HG03565 (cell line): ENCODE data around the gene PTPRH.
A peak's percentile ranks its signal among the peaks of the same experiment; 100 is the strongest.

Experiments
- ATAC-seq: cut with Tn5 transposase; IDR thresholded peaks from one replicate; pipeline ENCODE4 v1.9.1; 2021; ENCODE audit warnings: mild to moderate bottlenecking, moderate library complexity; ENCODE audit not compliant: unreplicated experiment

PTPRH gene, protein sequence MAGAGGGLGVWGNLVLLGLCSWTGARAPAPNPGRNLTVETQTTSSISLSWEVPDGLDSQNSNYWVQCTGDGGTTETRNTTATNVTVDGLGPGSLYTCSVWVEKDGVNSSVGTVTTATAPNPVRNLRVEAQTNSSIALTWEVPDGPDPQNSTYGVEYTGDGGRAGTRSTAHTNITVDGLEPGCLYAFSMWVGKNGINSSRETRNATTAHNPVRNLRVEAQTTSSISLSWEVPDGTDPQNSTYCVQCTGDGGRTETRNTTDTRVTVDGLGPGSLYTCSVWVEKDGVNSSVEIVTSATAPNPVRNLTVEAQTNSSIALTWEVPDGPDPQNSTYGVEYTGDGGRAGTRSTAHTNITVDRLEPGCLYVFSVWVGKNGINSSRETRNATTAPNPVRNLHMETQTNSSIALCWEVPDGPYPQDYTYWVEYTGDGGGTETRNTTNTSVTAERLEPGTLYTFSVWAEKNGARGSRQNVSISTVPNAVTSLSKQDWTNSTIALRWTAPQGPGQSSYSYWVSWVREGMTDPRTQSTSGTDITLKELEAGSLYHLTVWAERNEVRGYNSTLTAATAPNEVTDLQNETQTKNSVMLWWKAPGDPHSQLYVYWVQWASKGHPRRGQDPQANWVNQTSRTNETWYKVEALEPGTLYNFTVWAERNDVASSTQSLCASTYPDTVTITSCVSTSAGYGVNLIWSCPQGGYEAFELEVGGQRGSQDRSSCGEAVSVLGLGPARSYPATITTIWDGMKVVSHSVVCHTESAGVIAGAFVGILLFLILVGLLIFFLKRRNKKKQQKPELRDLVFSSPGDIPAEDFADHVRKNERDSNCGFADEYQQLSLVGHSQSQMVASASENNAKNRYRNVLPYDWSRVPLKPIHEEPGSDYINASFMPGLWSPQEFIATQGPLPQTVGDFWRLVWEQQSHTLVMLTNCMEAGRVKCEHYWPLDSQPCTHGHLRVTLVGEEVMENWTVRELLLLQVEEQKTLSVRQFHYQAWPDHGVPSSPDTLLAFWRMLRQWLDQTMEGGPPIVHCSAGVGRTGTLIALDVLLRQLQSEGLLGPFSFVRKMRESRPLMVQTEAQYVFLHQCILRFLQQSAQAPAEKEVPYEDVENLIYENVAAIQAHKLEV

DNA sequence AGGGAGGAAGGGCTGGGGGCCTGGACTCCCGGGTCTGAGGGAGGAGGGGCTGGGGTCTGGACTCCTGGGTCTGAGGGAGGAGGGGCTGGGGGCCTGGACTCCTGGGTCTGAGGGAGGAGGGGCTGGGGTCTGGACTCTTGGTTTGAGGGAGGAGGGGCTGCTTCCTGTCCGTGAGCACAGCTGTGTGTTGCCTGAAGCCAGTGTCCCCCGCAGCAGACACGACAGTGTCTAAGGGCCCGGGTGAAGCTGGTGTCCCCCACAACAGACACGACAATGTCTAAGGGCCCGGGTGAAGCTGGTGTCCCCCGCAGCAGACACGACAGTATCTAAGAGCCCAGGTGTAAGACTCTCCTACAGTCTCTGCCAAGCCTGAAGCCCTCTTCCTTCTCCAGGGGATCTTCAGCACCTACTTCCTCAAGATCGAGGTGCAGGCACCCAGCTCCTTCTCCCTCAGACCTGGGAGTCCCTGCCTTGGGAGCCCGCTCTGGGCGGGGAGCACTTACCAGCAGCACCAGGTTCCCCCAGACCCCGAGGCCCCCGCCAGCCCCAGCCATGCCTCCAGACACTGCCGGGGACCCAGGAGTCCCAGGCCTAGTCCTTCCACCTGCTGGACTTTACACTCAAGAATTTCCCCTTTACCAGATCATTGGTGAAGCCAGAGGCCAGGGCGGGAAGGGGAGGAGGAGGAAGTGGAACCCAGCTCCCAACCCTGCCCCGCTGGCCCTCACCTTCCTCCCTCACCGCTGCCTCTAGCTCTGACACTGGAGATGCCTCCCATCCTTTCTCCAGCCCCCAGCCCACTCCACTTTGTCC is at the start of gene PTPRH:
TSS of gene PTPRH (minus strand) at position 622 of the 813 bp plus-strand sequence. CDS start at position 554, 68 bp downstream.
- no peak for ATAC-seq

DNA sequence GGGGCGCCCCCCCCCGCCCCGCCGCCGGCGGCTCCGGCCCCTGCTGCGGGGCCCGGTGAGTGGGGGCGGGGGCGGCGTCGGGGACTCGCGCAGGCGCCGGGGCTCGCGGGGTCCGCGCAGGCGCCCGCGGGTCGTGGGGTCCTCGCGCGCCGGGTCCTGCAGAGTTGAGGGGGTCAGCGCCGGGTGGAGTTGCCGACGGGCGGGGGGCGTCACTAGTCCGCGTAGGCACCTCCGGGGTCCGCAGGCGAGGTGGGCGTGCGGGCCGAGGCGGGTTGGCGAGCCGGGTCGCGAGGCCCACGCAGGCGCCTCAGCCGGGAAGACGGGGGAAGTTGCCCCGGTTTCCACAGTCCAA is 49.2 kb upstream of the PTPRH start:
- ATAC-seq: peak; percentile 0

DNA sequence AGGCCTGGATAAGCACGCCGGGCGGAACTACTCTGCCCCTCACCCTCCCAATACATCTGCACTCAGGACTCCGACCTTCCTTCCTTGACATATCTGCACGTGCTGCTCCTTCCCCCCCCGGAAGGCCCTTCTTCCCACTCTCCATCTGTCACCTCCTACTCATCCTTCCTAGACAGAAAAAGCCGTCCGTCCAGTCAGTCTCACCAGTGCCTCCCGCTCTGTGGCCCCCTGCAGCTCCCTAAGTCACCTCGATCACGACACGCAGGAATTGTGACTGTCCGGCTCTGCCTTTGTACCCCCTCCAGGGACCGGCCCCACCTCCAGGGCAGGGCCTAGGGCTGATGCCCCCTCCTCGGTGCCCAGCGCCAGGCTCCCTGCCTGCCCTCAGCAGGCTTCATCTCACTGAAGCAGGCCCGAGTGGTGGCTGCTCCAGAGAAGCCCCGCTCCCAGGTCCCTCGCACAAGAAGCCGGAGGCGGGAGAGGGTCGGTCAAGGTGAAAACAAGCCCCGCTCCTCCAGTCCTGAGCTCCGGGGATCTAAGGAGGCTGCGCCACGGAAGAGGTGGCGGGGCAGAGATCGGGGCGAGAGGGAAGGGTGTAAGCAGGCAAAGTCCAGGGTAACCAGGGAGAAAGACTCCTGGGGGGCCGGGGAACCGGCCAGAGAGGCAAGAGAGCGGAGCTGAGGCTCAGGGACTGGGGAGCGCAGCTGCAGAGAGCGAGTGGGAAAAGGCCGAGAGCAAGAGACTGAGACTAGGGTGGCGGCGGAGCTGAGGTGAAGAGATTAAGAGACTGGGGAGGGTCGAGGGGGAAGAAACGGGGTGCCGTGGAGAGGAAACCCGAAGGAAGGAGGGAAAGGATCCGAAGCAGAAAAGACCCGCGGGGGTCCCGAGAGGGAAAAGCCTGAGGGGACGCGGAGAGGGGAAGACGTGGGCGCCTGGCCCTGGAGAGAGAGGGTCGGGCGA is 48.4 kb upstream of the PTPRH start:
- no peak for ATAC-seq

DNA sequence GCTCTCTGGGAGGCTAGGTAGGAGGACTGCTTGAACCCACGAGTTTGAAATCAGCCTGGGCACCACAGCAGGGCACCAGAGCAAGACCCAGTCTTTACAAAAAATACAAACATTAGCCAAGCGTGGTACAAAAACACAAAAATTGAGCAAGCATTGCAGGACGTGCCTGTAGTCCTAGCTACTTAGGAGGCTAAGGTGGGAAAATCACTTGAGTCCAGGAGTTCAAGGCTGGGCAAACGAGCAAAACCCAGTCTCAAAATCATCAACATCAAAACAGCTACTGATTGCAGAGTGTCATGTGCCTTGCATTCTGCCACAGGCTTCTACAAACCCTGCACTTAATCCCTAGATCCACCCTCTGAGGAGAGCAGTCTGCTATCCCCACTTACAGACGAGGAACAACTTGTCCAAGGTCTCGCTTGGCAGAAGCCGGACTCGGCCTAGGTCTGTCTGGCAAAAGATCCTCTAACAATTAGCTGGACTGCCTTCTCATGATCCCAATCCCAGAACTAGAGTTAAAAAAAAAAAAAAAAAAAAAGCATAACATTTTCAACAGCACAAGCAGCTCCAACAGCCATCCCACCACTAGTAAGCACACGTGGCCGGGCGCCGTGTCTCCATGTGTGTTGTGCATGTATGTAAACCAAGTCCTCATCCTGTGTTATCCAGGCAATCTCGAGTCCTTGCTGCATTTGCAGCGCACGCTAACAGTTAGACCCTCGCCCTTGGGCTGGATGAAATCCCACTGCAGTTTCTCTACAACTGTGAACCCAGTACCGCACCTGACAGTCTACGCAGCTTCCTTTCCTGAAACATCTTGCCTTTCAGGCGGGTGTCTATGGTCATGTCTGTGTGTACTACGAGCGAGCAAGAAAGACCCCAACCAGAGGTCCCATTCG is 47.5 kb upstream of the PTPRH start:
- no peak for ATAC-seq

DNA sequence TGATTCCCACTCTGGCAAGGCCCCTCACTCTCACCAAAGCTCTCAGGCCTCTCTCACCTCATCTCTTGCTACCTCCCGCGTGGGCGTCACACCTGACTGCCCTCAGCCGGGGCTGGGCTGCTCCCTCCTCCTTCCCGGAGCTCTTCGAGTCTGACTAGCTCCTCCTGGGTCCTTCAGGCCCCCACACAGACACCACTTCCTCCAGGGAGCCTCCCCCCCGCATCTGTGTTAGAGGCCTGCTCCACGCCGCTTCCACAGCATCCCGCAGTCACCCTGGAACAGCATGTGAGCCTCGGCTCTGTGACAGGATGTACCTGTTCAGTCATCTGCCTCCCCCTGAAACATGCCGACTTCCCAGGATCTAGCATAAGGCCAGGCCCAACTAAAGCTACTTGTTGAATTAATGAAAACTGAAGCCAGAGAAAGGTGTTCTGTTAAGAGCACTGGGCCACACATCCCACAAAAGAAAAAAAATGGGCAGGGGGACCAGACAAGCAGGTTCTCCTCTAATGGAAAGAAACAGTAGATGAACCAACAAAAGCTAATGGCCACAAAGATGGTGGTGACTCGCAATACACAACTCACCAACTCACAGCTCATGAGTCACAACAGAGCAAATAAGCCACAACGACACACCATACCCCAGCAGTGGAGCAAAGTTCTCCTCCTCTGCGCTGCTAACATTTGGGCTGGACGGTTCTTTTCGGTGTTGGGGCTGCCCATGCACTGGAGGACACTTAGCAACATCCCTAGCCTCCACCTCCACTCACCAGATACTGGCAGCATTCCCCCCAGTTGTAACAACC is 46.5 kb upstream of the PTPRH start:
- ATAC-seq: no peak

DNA sequence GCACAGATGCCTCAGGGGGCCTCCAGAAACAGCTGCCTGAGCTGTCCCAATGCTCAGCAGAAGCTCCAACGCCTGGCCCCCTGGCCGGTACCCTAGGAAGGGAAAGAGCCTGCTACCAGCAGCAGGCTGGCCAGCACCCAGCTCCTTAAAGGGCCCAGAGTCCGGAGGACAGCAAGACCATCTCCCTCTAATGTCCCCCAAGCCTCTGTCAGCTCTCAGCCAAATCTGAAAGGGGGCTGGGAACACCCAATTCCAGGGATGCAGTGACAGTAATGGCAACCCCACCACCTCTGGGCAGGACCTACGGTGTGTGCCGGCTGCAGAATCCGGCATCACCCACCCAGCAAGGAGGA is 45.3 kb upstream of the PTPRH start:
- no peak for ATAC-seq

DNA sequence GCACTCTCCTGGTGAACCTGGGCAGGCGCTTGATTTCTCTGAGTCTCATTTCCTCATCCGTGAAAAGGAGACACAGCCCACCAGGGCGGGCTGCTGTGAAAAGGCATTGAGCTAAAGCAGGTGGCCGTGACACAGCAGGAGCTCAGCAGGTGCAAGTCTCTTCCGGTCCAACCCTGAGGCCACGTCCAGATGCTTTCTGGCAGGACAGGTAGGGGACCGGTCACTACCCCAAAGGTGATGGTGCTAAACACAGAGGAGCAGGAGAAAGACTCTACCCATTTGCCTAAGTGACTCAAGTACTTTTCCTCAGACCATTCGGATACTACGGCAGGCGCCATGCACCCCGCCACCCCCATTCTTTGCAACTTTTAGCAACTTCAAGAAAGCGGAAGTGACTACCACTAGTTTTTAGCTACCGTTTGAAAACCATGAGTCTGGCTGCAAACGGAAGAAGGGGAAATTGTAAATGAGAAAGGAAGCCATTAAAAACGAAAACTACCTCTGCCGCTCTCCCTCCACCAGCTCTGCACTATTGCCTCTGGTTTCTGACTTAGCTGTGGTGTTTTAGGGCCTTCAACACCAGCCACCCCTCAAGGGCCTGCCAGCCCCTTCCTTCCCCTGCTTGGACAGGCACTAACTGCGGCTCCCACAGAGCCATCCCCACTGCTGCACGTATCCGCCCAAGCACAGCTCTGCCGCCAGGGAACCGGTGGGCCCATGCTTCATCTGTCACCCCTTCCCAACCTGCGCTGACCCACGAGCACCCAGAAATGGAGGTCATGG is 44.7 kb upstream of the PTPRH start:
- ATAC-seq: no peak

DNA sequence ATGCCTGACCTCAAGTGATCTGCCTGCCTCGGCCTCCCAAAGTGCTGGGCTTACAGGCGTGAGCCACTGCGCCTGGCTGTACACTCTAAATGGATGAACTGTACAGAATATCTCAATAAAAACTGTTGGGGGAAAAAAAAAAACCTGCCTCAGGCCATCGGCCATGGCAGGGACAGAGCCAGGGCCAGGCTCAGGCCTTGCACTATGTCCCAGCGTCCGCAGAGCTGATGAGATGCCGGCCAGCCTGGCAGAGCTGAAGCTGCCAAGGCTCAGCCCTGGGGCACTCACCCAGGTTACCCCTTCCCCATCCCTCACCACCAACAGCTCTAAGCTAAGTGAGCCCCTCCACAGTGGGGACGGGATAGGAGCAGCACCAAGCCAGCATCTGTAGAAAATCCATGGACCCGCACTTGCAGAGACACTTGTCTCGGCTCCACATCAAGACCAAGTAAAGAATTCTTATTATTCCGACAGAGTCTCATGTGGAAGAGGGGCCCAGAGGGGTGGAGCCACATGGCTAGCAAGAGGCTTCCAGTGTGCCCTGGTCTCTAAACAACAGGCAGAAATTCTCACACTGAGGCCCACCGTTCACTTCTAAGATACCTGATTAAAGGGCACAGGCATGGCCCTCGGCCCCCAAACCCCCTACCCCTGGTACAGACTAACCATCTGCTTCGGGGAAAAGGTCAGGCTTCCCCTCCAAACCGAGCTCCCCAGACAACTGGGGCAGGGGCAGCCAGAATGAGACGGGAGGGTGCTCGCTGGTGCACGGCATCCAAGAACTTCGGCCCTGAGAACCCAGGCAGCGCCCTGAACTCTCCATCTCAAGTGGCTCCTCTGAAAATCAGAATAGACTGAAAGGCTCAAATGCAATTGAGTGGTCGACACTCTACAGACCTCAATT is 43.7 kb upstream of the PTPRH start:
- no peak for ATAC-seq

DNA sequence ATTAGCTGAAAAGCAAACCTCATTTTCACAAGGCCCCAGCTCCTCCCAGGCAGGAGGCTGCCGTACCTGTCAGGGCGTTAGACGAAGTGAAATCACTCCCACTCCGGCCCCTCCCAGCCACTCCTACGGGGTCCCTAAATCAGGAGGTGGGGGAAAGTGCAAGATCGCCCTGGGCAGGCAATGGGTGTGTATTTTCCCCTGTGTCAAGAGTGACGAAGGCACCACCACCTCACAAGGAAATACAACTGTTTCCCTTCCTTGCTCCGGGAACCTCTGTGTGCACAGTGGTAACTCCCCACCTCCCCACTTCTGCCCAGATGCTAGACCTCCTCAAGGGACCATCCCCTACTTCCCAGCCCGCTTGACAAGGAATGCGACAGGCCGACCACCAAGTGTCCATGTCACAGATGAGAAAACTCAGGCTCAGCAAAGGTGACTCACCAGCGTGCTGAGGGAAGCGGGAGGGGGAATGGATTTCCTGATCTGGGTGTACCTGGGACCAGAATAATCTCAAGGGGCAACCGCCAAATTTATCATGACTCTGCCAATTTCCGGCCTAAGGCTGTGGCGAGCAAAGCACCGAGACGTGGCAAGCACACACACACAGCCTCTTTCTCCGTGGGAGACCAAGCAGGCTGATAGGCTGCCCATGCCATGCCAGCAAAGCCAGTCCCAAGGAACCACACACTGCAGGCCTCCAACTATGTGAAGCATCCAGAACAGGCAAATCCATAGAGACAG is 42.2 kb upstream of the PTPRH start:
- no peak for ATAC-seq

DNA sequence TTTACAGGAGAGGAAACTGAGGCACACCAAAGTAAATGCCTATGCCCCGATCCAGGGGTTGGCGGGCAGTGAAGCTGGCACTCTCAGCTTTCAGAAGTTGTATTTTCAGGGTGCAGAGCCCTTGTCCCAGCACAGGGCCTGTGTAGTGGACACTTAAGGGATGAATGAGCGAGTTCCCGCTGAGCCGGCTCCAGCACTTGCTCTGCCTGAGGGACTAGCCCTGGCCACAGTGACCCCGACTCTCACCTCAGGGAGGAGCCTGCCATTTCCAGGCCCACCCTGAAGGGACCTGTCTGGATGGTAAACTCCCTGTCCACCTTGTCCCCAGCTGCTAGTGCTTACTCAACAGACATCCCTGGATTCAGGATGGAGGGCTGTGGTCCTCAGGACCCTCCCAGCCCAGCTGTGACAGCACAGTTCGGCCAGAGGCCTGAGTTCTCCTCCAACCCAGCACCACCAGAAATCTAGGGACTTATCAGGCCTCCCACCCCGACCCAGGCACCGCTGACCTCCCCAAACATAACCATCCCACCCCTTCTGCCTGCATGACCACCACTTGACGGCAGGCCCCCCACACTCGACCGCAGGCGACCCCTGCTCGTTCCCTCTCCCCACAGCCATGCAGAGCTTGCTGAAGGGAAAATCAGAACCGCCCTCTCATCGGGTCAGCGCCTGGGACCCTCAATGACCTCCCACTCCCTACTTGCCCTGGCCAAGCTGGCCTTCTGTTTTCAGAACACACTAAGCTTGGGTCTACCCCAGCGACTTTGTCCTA is 41.1 kb upstream of the PTPRH start:
- ATAC-seq: no peak

DNA sequence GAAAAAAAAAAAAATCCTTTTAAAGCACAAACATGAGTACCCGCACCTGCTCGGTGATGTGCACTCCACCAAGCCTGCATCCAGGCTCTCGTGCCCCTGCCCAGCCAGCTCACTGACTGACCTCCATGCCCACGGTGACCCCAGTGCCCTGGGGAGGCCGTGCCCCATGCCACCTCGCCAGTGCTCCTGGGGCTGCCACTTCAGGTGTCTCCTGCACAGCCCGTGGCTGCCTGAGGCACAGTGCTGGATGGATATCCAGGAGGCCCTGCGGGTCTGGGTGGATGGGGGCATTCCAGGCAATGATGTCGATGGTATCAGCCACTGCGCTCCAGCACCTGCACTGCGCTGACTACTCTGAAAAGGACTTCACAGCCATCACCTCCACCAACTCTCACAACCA is 40.5 kb upstream of the PTPRH start:
- ATAC-seq: no peak

DNA sequence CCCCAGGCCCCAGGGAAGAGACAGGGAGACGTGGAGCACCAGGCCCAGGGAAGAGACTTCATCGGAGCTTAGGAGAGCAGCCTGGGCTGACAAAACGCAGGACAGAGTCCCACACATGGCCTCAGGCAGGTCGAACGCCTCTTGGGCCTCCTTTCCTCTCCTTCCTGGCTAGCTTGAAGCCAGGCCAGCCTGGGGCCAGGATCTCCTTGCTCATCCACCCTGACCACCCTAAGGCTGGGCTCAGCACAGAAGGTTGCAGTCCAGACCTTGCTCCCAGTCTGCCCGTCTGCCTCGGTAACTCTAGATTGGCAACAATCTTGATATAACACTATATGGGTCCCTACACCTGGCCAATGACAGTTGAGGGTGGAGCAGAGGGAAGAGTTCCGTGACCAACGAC is 39.4 kb upstream of the PTPRH start:
- ATAC-seq: no peak

DNA sequence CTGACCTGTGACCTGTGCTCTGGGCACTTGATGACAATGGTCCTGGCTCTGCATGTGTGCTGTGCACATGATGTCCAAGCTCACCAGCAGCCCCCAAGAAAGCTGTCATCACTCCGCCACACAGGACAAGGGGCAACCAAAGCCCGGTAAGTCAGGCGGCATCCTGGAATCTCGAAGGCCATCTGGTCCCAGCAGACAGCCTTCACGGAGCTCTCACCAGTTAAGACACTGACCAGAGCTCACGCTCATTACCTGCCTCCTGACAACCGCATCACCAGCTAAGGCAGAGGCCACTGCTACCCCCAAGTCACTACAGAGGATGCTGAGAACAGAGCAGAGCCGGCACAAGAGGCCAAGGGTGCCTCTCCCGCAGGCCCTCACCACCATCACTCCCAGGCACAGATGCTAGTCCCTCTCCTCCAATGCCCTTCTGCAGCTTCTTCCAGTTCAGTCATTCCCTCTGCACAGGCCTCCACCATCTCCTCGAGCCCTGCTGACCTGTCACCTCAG is 38.9 kb upstream of the PTPRH start:
- ATAC-seq: no peak

DNA sequence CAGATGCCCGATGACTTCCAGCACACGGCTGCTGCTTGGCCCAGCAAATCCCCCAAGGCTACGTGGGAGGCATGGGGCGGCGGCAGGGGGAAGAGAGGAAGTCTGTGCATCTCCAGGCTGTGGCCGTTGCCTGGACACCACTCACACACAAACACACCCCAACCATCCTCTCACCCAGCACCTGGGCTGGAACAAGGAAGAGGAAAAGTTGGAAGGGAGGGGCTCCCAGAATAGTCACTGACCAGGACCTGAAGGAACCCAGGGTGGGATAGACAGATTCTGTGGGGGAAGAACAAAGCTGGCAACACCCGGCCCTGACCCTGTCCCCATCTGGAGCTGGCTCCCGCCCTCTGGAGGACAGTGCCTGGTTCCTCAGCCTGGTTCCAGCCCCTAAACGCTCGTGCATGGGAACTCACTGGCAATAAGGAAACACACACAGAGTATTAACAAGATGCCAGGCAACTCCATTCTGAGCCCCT is 38.4 kb upstream of the PTPRH start:
- ATAC-seq: no peak
